ENCODE measurements around the gene C10orf105.

C10orf105 gene

GRCh38 chr10:71737001-71737833, 17.6 kb upstream of the C10orf105 start:
- no peak for DNase-seq (ENCODE audit: low read depth)

DNA sequence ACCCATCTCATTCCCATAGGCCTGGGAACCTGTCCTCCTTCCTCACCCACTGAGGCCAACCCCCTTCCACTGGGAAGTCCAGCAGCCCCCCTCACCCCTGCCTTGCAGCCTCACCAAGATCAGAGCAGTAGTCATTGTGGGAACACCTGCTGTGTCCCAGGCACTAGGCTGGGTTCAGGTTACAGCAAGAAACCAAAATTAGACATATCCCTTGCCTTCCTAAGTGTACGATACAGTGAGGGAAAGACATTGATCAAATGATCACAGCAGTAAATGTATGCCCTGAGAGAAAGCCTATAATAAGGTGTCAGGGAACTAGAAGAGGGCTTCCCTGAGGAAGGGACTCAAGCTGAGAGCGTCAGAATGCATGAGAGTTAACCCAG, 17.0 kb upstream of the C10orf105 start:
- DNase-seq (ENCODE audit: low read depth): no peak

DNA sequence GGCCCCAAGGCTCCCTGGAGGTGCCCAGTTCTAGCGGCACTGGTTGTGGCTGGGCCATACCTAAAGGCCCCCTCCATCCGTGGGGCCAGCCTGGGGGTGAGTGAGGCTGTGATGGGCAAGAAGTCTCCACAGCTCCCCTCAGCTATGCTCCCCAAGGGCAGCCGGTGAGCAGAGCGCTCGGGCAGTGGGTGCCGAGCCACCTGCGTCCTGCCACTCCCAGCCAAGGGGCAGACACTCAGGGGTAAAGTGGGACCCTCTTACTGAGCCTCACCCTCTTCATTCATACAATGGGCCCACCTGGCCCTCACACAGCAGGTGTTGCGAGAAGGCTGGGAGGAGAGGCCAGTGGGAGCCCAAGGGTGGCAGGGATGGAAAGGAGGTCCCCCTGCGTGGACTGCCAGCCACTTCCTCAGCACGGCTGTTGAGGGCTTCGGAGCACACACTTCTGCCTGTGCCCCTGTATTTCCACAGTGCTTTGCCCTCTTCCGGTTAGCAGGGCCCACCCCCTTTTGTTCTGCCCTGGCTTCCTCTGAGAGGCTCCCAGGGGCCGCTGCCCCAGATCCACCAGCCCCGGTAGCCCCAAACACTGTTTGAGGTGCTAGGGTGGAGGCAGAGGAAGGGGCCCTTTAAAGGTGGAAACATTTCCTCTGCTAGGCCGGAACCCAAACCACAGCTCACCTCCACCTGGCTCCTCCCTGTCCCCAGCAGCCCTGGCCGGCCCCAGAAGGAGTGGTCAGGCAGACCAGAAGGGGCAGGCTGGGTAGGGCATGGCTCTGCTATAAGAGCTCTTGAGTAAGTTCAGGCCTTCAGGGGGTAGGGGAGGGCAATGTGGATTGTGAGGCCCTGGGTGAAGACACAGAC, 16.4 kb upstream of the C10orf105 start:
- no peak for DNase-seq (ENCODE audit: low read depth)

- DNase-seq (ENCODE audit: low read depth): no peak
These were observed 15.2 kb upstream of the C10orf105 start for GRCh38 chr10:71734797-71735196.

- DNase-seq (ENCODE audit: low read depth): no peak
These were observed 12.2 kb upstream of the C10orf105 start for GRCh38 chr10:71731791-71732190.

DNA sequence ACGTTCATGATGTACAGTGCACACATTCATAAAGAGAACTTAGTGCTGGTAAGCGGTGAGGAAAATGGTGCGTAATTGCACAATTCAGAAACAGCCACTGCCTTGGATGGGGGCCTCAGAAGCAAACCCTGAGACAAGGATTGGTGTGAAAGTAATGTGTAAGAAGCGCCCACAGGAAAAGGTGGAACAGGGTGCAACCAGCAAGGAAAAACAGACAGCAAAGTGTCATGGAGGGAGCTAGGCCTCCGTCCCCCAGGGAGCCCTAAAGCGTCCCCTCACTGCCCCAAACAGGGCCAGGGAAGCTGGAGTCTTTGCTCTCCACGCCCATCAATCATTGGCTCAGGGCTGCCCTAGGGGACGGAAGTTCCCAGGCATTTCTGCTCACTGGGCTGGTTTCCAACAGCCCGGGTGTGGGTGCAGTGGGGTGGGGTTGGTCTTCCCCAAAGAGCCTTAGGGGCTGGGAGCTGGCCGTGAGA, 9.6 kb upstream of the C10orf105 start:
- DNase-seq (ENCODE audit: low read depth): no peak

DNA sequence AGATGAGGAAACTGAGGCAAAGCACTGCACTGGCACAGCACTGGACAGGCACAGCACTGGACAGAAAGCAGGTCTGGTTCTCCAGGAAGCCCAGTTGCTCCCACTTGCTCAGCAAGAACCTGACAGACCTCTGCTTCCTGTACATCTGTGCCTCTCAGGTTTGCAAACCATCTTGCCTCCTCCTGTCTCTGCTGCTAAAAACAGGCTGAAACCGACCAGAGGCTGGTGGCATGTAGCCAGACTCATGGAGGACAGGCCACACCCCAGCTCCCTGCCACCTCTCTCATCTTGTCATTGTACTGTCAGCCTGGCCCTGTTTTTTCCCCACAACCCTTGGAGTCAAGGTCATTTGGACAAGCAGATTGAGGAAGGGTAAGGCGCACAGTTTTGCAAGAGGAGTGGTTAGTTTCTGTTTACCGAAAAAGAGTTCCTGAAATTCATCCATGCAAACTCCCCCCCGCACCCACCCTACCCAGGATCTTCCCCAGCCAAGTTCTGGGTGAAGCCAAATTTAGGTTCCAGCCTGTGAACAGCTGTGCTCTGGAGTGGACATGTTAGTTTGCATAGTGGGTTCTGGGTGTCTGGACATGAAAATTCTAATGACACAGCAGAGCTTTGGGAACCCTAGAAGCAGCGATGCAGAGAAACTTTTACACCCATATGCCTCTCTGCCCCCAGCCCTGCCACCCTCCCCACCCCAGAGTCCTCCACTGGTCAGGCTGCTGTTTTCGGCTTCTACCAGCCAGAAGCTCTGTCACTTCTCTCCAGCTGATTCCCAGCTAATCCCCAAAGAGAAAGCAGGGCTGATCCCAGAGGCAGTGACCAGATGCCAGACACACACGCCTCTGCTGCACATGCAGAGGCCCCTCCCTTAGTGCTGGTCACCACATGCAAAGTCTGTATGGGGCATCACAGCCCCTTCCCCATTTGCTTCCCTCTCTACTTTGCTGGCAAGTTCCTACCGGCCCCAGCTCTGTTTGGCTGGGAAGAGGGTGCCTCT, 8.5 kb upstream of the C10orf105 start:
- no peak for DNase-seq (ENCODE audit: low read depth)

- no peak for DNase-seq (ENCODE audit: low read depth)
These were observed 7.6 kb upstream of the C10orf105 start for GRCh38 chr10:71727105-71727737.

DNA sequence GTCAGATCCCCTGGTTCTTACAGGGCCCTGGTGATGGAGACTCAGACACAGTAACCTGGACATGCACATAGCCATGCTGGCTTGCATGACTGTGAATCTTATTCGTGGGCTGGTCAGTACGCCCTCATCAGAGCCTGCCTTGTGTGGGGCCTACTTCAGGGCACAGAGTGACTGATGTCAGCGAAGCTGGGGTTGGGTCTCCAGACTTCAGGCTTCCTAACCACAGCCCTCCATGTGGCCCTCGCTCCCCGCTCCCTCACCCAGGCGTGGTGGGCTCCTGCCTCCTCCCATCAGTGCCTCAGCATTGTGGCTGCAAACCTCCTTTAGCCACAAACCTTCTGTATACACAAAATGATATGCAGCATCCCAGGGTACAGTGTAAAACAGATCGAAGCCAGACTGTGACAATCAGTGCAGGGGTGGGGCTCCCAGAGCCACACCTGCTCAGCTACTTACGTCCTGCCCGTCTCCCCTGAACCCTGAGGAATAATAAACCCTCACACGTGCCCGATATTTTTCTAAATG, 7.1 kb upstream of the C10orf105 start:
- no peak for DNase-seq (ENCODE audit: low read depth)

DNA sequence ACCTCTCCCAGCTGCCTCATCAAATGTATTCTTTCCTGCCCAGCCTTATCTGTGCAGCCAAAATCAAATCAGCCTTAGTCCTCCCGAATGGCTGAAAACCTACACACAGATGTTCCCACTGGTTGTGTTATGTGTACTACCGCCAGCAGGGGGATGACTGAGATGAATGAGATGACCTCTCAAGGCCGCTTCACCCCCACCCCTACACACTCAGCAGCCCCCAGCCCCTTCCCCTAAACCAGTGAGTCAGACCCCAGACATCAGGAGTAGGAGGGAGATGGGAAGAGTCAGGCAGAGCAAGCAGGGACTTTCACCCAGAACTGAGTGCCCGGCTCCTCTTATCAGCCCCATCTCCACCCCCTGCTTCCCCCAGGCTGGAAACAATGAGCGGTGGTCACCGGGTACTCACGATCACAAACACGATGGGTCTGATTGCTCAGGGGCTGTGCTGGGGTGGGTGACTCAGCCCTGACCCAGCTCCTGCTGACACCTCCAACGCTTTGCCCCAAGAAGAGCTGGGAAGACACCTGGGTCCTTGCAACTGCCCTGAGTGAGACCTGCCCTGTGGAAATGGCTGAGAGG, 6.5 kb upstream of the C10orf105 start:
- DNase-seq (ENCODE audit: low read depth): no peak

- no peak for DNase-seq (ENCODE audit: low read depth)
These were observed 5.7 kb upstream of the C10orf105 start for GRCh38 chr10:71725249-71725648.

DNA sequence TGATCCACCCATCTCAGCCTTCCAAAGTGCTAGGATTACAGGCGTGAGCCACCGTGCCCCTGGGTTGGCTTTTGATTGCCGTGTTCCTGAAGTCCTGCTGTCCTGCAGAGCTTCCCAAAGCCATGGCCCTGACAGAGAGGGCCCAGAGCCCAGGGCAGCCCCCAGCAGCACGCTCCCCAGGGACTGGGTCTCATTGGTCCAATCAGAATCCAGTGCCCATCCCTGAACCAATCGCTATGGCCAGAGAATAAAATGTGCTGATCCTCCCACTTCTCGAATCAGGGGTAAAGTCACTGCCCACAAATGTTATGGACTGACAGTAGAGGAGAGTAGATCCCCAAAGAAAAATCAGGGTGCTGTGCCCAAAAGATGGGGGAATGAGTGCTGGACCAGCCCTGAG, 5.0 kb upstream of the C10orf105 start:
- no peak for DNase-seq (ENCODE audit: low read depth)

DNA sequence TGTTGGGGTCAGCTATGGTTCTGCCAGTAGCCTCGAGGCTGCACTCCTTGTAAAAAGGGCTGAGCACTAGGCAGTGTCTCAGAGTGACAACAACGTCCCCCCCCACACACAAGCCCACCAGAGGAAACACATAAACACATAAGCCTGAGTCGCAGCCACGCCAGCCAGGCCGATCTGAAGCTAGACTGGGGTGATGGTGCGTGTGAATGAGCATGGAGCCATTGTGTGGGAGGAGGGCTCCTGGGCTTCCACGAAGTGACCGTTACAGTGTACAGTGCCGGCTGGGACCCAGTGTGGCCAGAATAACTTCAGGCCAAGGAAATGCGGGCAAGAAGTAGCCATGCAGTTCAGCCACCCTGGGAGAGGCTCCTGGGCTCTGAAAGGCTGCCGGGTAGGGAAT, 3.7 kb upstream of the C10orf105 start:
- DNase-seq (ENCODE audit: low read depth): no peak

DNA sequence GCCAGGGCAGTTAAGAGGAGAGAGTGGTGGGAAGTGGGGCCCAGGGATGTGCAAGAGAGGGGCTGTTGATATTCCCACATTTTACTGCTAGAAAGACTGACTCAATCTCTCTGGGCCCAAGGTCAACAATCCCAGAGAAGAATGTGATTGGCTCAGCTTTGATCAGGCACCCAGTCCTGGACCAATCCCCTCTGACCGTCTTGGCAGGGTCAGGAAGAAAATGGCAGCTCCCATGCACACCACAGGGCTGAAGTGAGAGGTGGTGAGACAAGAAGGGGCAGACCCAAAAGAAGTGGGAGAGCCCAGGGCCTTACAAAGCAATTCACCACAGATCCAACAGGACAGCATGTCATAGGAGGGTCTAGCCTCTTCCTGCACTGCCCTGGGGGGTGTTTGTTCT, 3.3 kb upstream of the C10orf105 start:
- no peak for DNase-seq (ENCODE audit: low read depth)

DNA sequence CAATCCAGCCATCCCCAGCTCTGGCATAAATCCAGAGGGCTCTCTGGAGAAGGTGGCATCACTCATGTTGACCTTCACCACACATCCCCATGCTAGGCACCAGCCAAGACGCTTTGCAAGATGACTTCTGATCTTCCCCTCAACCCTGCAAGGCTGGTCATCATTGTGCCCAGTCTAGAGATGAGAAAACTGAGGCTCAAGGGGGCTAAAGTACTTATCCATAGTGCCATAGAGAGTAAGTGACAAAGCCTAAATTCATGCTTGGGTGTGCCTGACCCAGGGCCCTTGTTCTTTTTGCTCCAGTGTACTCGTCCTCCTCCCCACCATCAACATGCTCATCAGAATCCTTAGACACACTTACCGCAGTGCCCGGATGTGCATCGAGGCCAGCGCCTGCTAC, 1.7 kb upstream of the C10orf105 start:
- no peak for DNase-seq (ENCODE audit: low read depth)

- DNase-seq (ENCODE audit: low read depth): no peak
These were observed 710 bp upstream of the C10orf105 start for GRCh38 chr10:71720288-71720687.

GRCh38 chr10:71719042-71719441, 536 bp downstream of the C10orf105 start:
- peak; percentile 33 for DNase-seq (ENCODE audit: low read depth)

- no peak for DNase-seq (ENCODE audit: low read depth)
These were observed 1.3 kb downstream of the C10orf105 start for GRCh38 chr10:71718165-71718698.

GRCh38 chr10:71717551-71717951, 2.0 kb downstream of the C10orf105 start:
- no peak for DNase-seq (ENCODE audit: low read depth)

DNA sequence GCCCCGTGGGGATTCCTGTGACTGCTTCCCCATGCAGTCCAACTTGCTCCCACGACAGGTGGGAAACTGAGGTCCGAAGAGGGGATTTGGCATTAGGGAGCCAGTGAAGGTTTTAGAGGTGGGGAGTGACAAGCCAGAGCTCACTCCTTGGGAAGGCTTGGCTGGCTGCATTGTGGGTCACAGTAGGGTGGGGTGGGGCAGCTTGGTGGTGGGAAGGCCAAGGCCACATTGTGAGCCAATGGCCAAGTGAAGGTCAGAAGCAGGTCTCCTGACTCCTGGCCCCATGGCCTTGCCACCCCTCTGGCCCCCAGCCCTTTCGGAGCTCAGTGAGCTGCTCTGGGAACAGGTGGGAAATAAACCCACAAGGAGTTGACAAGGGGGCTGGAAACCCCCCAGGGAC, 2.5 kb downstream of the C10orf105 start:
- no peak for DNase-seq (ENCODE audit: low read depth)

DNA sequence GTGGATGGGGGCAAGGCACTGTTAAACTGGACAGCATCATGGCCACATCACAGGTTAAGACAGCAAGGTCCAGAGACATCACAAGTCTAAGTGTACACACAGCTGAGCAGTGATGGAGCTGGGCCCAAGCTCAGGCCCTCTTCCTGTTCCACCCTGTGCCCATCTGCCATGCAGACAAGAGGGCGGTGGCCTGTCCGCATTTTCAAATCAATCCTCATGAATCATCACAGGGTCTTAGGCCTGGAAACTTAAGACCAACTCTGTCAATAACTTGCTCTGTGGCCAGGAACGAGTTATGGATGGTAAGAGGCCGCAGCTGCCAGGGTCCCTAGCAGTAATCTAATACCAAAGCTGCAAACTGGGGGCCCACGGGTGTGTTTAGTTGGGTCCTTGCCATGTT, 3.2 kb downstream of the C10orf105 start:
- no peak for DNase-seq (ENCODE audit: low read depth)

All from stromal cell of bone marrow (primary cell).